GM19463 (cell line): ENCODE results near the gene FOXP1.

Source experiments
- ATAC-seq: cut with Tn5 transposase; IDR thresholded peaks from one replicate; pipeline ENCODE4 v1.9.1; 2021; ENCODE audit warnings: mild to moderate bottlenecking, moderate library complexity; ENCODE audit not compliant: unreplicated experiment

The FOXP1 gene

DNA sequence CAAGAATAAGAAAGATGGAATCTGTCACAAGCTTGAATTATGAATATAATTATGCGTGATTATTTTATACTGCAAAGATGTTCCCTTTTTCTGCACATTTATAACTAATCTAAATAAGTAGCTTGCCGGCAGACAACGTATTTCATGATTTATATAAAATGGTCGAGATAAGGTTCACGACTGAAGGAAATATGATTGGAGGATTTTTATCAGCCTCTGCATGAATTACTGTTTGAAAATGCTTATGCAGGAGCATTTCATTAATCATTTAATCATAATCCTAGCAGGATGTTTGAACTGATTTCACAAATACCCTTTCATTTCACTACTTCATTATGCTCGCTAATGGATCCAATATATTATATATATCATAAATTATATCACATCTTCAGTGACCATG lies 580.0 kb downstream of the FOXP1 start:
- ATAC-seq: no peak

DNA sequence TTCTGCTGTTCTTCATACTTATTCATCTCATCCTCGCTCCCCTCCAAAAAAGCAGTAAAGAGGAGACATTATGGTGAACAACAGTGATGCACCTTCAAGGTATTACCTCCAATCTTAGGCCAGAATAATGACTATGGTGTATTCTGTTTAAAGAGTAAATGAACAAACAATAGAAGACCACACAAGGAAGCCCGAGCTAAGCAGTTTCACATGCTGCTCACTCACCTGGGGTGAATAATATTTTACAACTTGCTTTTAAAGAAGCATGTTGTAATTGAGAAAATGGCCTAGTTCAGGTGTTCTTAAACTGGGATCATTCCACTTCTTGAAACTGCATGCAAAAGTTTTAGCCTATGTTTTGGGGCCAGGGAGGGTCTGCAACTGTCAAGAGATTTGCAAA lies 581.2 kb downstream of the FOXP1 start:
- no peak for ATAC-seq

DNA sequence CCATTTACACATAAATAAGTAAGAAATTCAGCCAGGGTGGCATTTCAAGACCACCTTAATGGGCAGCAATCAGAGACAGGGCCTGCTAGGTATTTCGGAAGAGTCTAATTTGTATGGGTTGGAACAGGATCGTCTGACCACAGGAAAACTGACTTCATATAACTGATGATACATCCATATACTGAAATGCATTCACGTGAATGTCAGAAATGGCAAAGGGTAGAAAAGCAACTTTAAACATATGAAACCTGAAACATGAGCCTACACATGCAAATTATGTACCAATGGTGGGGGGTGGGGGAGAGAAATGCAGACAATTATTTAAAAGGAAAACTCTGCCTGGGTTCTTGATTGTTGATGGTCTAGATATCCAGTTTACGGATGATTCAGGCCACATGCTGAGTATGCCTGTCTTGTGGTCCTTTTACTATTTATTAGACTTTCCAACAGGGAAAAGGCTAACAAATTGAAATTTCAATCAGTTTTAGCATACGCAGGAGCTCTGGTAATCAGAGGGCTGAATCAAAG lies 582.2 kb downstream of the FOXP1 start:
- ATAC-seq: no peak

DNA sequence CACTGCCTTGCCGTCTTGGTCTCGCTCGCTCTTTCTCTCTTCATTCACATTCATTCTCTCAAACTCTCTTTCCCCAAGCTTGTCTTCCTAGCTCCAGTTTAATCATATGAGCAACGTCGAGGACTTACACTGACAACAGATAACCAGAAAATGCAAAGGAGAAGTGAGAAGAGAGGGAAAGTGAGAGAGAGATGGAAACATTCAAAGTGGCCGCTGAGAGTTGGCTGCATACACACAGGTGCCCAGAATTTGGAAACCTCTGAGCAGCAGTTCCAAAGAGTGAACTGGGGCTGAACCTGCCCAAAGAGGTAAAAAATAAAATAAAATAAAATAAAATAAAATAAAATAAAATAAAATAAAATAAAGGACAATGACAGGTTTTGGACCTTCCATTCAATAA lies 583.0 kb downstream of the FOXP1 start:
- no peak for ATAC-seq

DNA sequence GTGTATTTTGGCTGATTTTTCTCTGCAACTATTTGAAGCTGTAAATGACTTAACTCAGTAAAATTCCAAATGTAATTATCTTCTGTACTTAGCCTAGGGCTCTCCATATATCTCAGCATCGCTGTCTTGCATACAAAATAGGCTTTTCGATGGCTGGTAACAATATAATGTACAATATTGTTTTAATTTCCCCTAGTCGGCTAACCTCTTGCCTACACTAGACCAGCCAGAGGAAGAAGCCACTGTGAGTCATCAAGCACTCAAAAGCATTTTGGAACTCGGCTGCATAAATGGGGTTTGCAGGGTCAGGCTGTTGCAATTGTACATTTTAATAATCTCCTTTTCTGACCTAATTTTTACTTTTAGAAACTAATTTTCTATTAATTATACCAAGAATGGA lies 583.8 kb downstream of the FOXP1 start:
- ATAC-seq: no peak

DNA sequence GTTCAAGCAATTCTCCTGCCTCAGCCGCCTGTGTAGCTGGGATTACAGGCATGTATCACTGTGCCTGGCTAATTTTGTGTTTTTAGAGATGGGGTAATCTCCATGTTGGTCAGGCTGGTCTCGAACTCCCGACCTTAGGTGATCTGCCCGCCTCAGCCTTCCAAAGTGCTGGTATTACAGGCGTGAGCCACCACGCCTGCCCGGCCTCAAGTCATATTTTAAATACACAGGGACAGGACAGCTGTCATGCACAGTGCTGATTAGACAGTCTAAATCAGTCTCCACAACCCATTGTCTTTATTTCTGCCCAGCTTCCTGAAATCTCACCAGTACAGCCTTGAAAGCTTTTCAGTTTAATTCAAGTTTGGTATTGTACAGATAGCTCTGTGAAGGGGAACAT lies 587.4 kb downstream of the FOXP1 start:
- no peak for ATAC-seq

DNA sequence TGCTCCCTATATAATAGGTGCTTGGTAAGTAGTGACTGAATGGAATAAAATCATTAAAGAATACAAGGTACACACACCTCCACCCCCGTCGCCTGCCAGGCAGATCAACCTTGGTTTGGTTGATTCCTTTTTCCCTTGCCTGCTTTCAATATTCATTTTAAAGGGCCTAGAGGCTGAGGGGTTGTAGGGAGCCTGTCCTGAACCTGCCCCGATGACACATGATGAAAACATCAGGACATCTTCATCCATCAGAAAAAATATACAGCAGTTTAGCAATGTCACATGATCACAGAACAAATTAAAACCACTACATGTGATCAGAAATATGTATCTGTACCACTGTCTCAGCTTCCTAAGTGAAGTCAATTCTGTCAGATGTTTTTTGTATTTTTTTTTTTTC lies 588.9 kb downstream of the FOXP1 start:
- no peak for ATAC-seq

DNA sequence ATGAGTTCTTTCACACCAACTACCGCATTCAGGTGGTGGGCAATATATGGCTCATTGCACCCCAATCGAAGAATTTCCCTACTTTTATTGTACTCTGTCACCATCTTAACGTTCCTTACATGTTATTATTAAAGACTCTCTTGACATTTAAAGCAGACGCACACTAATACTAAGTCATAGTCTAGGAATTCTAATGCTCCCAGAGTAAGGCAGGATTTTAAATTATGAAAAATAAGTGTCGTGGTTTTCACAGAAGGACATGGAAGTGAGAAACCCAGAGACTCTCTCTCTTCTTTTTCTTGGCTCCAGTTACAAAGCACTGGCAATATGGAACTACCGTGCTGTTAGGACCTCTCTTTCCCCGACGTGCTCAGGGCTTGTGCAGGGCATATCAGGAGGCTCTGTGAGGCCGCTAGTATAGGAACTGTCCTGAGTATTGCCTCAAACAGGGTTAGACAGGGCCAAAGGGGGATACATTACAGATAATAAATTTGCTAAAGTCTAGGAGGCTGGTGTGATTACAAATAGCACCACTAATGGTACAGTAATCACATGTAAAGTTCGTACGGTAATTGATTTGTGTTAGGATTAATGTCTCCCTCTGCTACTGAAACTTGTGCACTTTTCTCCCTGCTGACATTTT lies 590.8 kb downstream of the FOXP1 start:
- ATAC-seq: no peak

DNA sequence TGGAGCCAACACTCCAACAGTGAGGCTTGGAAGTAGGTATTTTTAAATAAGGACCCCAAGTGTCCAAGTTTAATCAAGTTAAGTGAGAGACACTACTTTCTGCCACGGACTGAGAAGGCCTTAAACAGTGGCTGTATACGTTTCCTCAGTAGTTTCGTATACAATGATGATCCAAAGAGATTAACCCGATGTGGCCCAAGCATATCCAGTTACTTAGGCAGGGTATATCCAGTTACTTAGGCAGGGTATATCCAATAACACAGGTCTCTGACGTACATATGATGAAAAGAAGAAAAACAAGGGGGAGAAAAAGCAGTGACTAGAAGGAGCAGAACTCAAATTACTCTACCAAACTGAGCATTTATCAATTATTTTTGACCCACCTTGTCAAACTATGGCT lies 591.4 kb downstream of the FOXP1 start:
- ATAC-seq: no peak

DNA sequence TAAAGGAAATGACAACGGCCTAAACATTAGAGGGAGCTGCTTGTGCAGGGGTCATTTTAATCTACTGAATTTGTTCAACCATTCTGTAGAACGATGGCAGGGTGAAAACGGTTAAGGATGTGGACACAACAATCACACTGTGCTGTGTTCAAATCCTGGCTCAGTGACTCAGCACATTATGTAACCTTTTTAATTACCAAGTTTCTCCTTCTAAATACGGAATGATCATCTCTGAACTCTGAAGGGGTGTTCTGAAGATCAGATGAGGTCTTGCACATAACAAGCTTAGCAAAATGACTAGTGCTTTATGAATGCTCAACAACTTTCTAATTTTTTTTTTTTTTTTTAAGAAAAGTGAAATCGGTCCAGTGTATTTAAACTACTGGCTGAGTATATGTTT lies 592.8 kb downstream of the FOXP1 start:
- ATAC-seq: no peak

DNA sequence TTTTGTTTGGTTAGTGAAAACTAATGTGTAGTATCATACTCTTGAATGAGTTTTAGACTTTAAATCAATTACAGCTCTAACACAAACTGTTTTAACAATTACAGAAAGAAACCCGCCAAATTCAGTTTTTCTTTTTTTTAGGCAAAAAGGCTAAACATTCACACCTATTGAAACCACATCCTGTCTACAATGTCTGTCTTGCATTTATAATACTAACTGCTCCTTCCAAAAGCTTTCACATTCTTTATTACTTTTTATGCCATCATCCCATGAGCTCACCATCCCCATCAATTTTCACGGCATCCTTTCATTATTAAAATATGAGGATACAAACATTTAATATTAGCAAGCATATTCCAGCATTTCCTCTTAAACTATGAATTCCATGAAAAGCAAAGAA lies 593.3 kb downstream of the FOXP1 start:
- ATAC-seq: no peak

DNA sequence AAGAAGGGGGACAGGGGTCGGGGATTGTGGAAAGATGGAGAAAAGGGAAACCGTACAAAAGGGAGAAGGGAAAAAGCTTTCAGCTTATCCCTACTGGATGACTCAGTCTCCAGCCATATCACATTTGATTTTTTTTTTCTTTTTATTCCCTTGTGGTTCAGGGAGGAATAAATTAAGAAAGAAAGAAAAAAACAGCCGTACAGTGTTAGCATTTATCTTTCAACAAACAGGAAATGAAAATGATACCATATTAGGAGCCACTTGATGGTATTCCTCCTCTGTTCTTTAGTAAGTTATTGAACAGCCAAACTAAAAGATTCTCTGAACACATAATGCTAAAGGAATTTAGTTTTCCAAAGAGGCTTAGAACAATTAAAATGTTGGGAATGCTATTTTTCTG lies 594.4 kb downstream of the FOXP1 start:
- ATAC-seq: no peak

DNA sequence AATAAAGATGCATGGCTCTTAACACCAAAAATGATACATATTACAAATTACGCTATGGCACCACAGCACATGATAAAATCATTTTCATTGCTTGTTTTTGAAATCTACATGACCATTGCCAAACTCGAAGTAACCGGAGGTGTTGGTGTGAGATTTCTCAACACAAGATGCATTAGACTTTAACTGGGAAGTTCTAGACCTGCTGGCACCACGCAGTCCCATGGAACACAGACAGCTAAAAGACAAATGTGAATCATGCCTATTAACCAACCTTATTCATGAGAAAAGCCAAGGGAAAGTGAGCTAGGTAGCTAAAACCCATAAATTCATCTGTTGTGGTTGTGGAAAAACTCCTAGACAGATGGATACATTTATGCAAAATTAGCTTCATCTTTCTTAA lies 595.4 kb downstream of the FOXP1 start:
- ATAC-seq: no peak

DNA sequence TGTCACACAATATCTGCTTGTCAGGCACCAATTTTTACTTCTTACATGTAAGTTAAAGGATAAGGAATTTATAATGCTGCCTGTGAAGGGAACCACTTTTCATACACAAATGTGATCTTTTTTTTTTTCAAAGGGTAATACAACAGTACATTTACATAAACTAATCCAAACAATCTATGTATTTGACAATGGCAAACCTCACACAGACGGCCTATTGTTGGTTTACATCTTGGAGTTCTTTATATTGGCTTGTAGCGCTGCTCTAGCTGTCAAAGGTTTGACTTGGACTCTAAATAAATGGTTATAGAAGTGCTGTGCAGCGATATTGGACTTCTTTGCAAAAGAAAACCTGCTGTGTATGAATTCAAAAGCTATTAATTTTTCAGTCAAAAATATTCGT lies 598.0 kb downstream of the FOXP1 start:
- no peak for ATAC-seq

DNA sequence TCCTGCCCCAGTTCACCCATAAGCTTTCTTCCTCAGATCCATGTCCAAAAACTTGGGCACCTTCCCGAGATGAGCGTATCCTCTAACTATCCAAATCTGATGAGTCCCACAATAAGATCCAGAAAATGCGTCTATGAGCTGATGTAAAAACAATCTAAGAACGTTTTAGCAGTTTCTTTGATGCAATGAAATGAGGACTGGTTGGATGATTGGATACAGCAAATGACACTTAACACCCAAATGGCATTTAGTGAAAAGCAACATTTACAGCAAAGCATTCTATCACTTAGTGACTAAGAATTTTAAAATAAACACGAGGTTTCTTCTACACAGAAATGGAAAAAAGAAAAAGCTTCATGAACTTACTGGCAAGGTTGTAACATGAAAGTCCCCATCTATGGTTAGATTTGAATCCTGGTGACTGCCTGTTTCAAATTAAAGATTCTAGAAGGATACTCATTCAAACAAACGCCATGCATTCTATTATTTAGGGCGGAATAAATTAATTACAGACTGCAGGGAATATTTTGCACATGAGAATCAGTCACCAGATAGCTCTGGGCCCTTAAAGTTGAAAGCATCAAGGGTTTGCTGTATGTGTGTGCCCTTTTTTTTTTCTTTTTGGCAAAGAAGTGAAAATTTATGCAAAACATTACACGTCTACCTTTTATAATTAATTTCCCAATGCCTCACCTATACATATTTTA lies 598.6 kb downstream of the FOXP1 start:
- no peak for ATAC-seq

DNA sequence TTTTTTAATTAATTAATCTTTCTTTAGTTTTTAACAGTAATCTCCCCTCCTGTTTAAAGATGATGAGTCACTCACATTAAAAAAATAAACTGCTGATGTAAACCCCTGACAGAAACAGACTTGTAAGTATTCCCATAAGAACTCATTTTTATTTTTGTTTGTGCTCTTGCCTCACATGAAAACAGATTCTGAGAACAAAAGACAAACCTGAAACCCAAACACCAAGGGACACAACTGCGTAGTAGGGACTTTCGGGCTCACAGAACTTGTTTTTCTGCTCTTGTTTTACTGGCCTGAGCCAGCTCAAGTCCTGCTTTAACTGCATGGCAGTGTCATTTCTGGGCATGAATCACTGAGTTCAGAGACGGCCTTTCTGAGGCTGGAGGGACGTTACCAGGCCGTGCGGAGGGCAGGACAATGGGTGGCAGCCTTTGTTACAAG lies 600.8 kb downstream of the FOXP1 start:
- peak; percentile 76 for ATAC-seq

DNA sequence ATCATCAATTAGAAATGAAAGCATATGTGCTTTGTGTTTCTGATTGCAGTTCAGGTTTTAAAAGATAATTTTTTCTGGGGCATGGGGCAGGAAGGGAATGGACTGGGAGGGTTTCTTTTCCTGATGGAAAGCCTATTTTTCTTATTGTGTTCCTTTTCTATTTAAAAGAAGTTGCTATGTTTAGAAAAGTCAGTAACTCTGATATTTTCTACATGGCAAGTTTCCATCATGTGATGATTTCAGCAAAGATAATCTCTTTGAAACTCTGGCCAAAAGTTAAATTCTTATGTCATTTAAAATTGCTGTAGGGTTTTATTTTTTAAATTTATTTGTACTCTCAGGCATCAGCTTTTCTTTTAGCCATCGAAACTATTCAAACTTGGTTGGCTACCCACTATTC lies 601.2 kb downstream of the FOXP1 start:
- ATAC-seq: no peak

DNA sequence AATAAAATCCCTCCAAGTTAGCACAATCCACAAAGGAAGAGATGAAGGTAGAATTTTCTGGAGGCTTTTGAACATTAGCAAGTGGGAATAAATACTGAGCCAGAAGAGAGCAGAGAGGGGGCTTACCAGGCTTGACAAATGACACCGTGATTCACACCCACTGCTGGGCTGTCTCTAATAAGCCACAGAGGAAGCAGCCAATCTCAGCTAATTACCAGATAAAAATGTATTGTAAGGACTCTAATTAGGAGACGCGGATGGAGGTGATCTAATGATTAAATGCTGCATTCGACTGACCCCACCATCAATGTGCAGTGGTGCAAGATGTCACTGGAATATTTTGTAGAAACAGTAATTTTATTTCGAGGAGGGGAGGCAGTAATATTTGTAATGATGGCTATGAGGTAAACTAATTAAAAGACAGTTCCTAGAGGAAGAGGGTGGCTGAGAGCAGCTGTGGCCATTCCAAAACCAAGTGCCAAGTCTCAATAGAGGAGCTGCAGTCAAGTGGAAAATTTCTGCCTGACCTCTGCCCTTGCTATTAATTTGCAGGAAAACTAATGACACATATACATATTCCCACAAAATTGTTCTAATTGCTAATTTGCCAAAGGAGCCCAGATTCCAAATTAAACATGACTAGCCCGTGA lies 602.2 kb downstream of the FOXP1 start:
- no peak for ATAC-seq

DNA sequence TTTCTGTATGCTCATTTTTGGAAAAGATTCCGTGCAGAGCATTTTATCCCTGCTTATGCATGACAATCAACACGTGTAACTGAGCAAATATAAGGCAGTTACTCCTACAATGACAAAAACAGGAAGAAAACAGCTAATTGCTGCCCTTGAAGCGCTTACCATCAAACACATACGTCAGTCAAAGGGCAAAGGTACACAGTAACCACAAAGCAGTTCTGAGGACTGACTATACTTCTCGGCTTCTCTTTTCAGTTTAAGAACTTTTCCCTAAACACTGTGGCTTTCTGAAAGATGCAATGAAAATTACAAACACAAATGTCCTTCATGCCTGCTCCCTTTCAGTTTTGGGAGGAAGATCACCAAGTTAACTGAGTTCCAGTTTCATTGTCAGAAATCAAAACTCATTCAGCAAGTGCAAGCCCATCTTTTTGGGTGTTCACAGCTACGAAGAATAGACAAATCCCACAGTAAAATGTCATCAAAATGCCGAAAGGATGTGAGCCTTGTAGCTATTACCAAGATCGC lies 602.8 kb downstream of the FOXP1 start:
- ATAC-seq: peak; percentile 45

DNA sequence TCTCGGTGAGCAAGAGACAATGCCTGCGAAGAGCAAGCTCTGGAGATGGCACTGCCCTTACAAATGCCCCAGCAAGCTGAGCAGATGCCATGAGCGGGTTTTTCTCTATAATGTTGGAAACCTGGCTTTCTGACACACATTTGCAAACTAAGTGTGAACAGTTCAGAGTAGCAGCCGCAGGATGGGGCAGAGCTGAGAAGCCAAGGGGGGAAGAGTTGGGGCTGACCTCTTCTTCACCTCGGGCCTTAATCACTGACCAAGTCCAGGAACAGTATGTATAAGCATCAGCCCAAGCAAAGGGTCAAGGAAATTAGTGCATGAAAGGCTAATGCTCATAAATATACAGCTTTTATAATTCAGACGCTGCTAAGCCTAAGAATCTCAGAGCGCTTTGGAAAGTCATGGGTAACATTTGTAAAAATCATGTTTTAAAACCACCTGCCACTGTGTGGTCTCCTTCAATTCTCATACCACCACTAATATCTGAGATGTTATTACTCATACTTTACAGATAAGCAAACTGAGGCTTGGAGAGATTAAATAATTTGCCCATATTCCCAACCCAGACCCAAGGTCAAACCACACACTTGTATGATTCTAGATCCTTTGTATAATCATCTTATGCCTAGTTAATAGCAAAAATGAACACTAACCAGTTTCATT lies 603.4 kb downstream of the FOXP1 start:
- ATAC-seq: no peak

DNA sequence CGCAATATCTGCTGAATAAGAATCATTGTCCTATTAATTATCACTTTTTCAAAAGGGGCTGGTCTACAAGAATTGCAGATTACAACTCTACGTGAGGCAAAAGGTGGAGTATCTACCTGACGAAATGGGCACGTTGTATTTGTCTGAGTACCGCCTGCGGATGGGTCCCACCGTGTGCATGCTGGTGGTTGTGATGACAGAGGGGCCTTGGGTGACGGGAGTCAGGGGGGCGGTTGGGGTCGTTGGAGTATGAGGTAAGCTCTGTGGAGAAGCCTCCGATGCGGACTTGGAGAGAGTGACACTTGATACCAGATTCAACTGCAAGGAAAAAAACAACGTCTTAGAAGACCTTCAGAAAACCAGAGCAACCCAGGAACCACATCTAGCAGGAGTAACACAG lies 605.8 kb downstream of the FOXP1 start:
- ATAC-seq: no peak
